GM19397 (cell line): Measurements from ENCODE around the gene IRAK3.

ENCODE experiments used
- ATAC-seq: cut with Tn5 transposase; IDR thresholded peaks from one replicate; pipeline ENCODE4 v1.9.1; 2021; ENCODE audit warnings: mild to moderate bottlenecking, moderate library complexity; ENCODE audit not compliant: unreplicated experiment

The IRAK3 gene

GRCh38 chr12:66301944-66302826 lies 113.2 kb downstream of the IRAK3 start, which contains the start of gene HELB:
HELB (plus strand) TSS chr12:66302493; CDS start chr12:66302604, 111 bp downstream.
- ATAC-seq, result peak; percentile 86

GRCh38 chr12:66302827-66303169 lies 113.8 kb downstream of the IRAK3 start:
- ATAC-seq, result no peak

DNA sequence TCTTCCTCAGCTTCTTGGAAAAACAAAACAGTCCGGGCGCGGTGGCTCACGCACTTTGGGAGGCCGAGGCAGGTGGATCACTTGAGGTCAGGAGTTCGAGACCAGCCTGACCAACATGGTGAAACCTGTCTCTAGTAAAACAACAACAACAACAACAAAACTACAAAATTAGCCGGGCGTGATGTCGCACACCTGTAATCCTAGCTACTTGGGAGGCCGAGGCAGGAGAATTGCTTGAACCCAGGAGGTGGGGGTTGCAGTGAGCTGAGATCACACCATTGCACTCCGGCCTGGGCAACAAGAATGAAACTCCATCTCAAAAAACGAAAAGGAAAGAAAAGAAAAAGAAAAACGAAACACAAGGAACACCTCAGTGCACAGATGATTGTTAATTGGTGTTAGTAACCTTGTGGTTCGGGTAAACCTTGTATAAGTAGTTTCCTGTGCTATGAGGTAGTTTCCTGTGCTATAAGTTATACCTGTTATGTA lies 114.3 kb downstream of the IRAK3 start:
- ATAC-seq, result peak; percentile 34
